ENCODE results near the gene S1PR2. TPM values are rescaled to one million over a fixed set of nuclear protein-coding genes. Genes with fewer than 3 reads are reported as not detected.

The S1PR2 gene
- total and polyA plus RNA-seq, 9 of the 15 experiments (the other 6 are each of a cell fraction or from before 2014, with no cell fraction given): 1.5 to 3.9 (median 2.0) TPM

DNA sequence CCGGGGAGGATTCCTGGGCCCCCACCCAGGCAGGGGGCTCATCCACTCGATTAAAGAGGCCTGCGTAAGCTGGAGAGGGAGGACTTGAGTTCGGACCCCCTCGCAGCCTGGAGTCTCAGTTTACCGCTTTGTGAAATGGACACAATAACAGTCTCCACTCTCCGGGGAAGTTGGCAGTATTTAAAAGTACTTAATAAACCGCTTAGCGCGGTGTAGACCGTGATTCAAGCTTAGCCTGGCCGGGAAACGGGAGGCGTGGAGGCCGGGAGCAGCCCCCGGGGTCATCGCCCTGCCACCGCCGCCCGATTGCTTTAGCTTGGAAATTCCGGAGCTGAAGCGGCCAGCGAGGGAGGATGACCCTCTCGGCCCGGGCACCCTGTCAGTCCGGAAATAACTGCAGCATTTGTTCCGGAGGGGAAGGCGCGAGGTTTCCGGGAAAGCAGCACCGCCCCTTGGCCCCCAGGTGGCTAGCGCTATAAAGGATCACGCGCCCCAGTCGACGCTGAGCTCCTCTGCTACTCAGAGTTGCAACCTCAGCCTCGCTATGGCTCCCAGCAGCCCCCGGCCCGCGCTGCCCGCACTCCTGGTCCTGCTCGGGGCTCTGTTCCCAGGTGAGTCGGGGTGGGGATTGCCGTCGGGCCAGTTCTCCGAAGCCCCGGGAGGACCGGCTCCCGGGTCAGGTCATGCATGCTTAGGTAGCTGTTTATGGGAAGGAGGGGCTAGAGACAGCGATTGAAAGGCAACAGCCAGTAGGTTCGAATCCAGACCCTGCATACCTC, 39.7 kb upstream of the S1PR2 start, which contains the start of gene ICAM1 (continued):
- TF ChIP-seq ARID4B (CRISPR knock-in tag; IDR thresholded peaks at IDR 0.05) (no peak; the same call in 1 of the 2 replicates), EP400 (IDR thresholded peaks at IDR 0.05) (peak; percentile 88), ATF1 (CRISPR knock-in tag; IDR thresholded peaks at IDR 0.05) (no peak), ATF1 (tag; IDR thresholded peaks at IDR 0.05) (peak; percentile 70), SRSF7 (optimal IDR thresholded peaks at IDR 0.05; ENCODE audit: low read depth, low read length) (no peak), ZNF764 (CRISPR knock-in tag; IDR thresholded peaks at IDR 0.05; ENCODE audit: low read depth) (no peak), PRDM10 (IDR thresholded peaks at IDR 0.05; ENCODE audit: partially characterized antibody) (no peak), ZNF146 (CRISPR knock-in tag; IDR thresholded peaks at IDR 0.05; ENCODE audit: unreplicated experiment) (no peak), THRAP3 (IDR thresholded peaks at IDR 0.05; ENCODE audit: borderline replicate concordance) (no peak), FIP1L1 (IDR thresholded peaks at IDR 0.05; ENCODE audit: low read depth, low read length, poor library complexity, severe bottlenecking) (no peak), CEBPG (CRISPR knock-in tag; IDR thresholded peaks at IDR 0.05) (no peak; the same call in 1 of the 2 replicates), CEBPG (tag; conservative IDR thresholded peaks at IDR 0.05 in 1 of 2, IDR thresholded peaks at IDR 0.05 in 1 of 2) (no peak)
- TF ChIP-seq, protein P1, sequence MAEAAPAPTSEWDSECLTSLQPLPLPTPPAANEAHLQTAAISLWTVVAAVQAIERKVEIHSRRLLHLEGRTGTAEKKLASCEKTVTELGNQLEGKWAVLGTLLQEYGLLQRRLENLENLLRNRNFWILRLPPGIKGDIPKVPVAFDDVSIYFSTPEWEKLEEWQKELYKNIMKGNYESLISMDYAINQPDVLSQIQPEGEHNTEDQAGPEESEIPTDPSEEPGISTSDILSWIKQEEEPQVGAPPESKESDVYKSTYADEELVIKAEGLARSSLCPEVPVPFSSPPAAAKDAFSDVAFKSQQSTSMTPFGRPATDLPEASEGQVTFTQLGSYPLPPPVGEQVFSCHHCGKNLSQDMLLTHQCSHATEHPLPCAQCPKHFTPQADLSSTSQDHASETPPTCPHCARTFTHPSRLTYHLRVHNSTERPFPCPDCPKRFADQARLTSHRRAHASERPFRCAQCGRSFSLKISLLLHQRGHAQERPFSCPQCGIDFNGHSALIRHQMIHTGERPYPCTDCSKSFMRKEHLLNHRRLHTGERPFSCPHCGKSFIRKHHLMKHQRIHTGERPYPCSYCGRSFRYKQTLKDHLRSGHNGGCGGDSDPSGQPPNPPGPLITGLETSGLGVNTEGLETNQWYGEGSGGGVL (CRISPR knock-in tag; IDR thresholded peaks at IDR 0.05): no peak
- TF ChIP-seq, protein P2, sequence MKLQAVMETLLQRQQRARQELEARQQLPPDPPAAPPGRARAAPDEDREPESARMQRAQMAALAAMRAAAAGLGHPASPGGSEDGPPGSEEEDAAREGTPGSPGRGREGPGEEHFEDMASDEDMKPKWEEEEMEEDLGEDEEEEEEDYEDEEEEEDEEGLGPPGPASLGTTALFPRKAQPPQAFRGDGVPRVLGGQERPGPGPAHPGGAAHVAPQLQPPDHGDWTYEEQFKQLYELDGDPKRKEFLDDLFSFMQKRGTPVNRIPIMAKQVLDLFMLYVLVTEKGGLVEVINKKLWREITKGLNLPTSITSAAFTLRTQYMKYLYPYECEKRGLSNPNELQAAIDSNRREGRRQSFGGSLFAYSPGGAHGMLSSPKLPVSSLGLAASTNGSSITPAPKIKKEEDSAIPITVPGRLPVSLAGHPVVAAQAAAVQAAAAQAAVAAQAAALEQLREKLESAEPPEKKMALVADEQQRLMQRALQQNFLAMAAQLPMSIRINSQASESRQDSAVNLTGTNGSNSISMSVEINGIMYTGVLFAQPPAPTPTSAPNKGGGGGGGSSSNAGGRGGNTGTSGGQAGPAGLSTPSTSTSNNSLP (IDR thresholded peaks at IDR 0.05; ENCODE audit: borderline replicate concordance, low read depth, low read length): no peak

Data from K562 (cell line).